G401 (cell line): ENCODE measurements around the gene APOO. TPM values are rescaled to one million over a fixed set of nuclear protein-coding genes. Genes with fewer than 3 reads are reported as not detected.

Source experiments
- DNase-seq: peaks from one replicate; pipeline ENCODE4 v3.0.0-alpha.2; 2015; ENCODE audit warnings: low spot score
- in situ Hi-C: cut with HindIII; loops from 2 replicates; pipeline ENCODE4 v1.10.0; 2016; ENCODE audit warnings: low sequenced_read_pairs, mixed read lengths
- total RNA-seq: library from RNA; depleted of rRNA; stranded (reverse); fragments of >200 nt; shearing (Covaris generic); gene quantifications from 2 replicates; pipeline ENCODE4 v1.2.3, GENCODE V29; 2014; rRNA removed

APOO gene
- 21.0 and 21.9 TPM in 2 replicates for total RNA-seq

DNA sequence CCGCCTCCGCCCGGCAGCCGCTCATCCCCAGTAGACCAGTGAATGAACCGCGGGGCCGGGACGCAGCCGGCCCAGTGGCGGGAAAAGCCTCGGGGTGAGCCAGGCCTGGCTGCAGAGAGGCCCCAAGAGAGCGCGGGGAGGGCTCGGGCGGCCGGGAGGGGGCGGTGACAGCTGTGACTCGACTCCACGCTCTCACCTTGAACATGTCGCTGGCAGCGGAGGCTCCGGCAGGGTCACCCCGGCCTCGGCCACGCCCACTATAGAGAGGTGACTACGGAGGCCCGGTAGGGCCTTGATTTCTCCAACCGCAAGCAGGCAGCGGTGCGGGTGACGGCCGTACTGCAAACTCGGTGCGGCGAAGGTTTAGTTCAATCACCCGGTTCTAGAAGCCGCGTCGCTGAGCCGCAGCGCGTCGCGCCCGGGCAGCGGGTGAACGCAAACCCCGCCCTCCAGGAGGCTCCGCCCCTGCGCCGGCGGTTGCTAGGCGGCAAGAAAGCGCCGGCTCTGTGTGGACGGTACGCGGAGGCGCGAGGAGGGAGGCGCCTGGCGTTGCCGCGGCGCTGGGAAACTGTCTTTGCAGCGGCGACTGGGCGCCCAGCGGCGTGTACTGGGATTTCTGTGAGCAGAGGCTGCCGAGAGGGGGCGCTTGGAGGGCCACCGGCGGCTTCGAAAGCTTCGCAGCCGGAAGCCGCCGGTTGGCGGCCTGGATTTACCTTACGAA, at the start of gene APOO, which contains the start of gene CXorf58:
Gene APOO, minus strand, starts transcription at position 441 of the 721 bp plus-strand sequence. Its CDS starts 236 bp downstream, at position 205.
Gene CXorf58, plus strand, starts transcription at position 509 of the 721 bp plus-strand sequence. CDS start 2,297 bp downstream, outside the sequence.
- peak; percentile 89 for DNase-seq
- in situ Hi-C loops = no loop called here

DNA sequence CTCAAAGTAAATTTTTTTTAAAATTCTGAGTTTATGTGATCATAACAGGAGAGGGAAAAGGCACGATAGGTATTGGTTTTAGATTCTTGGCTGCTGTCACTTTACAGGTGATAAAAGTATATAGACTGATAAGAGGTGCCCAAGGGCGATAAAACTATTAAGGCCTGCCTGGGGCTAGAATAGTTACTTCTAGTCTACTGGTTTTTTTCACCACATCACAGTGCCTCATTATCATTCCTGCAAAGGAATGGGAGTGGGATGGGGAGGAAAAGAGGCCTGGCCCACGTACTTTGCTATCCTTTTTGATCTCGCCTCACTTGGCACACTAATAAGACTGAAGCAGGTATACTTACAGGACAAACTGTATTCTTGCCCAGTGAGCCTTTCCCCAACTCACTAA, 46.7 kb upstream of the APOO start:
- in situ Hi-C loops = no loop called here
- DNase-seq = no peak

DNA sequence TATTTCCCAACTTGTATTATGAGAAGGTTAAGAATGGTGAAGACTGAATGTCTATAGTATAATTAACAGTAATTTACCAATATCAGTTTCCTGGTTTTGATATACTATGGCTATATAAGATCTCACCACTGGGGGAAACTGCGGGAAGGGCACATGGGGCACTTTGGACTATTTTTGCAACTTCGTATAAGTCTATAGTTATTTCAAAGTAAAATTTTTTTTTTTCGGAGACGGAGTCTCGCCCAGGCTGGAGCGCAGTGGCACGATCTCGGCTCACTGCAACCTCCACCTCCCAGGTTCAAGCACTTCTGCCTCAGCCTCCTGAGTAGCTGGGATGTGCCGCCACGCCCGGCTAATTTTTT, 46.2 kb upstream of the APOO start:
- no peak for DNase-seq

DNA sequence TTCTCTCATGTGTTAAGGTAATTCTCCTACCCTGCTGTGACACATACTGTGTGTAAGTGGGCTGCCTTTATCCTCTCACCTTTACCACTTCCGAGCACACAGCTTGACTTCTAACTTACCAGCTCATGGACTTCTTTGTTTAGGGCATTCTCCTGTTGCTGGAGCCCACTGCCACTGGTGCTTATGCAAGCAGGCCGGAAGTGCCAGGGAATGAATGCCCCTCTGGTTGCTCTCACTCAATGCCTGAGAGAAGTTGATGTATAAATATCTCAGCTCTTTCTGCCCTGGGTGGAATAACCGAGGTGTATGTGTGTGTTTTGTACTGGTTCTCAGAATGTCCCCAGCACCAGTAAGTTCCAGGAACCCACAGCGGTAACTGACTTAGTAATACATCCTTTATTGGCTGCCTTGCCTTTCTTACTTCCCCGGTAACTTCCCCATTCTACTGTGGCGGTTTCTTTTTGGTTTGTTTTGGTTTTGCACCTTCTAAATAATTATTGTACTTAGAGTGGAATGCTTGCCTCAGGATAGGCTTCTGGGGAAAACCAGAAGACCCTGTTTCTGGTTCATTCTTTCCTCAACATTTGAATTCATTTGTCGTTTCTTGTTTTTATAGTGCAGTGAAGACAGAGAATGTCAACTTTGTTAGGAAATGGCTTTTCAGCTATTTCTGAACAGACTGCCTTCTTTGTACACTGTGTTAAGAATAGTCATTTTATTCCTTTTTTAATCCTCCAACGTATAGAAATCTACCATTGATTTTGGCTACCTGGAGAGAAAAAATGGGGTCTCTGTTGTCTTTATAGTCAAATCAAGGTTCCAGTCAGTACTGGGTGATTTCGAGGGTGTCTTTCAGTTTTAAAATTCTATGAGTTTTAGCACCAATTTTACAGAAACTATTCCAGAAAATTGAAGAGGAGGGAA, 45.5 kb upstream of the APOO start:
- in situ Hi-C loops = no loop called here
- no peak for DNase-seq

More for the DNA sequence above, 46.2 kb upstream of the APOO start:
- in situ Hi-C loops = no loop called here

DNA sequence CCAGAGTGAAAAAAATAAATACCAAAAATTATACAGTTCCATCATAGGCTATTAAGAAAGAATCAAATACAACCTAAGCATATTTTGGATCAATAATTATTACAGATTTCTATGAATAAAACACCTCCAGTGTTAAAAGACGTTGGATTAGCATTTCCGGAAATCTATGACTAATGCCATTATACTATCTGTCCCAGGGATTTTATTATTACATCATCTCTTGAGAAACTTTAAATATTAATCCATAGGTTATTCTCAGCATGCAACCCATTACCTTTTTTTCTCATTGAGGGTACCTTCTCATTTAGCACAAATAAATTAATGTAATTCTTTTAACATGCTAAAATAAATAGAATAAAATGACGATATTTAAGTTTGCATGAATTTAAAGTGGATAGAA, 44.7 kb upstream of the APOO start:
- in situ Hi-C loops = no loop called here
- DNase-seq = no peak

- no peak for DNase-seq
- in situ Hi-C loops = no loop called here
Measured at GRCh38 chrX:23945206-23945605, 37.5 kb upstream of the APOO start.

- DNase-seq = no peak
- in situ Hi-C loops = no loop called here
Measured at GRCh38 chrX:23944234-23944633, 36.5 kb upstream of the APOO start.

DNA sequence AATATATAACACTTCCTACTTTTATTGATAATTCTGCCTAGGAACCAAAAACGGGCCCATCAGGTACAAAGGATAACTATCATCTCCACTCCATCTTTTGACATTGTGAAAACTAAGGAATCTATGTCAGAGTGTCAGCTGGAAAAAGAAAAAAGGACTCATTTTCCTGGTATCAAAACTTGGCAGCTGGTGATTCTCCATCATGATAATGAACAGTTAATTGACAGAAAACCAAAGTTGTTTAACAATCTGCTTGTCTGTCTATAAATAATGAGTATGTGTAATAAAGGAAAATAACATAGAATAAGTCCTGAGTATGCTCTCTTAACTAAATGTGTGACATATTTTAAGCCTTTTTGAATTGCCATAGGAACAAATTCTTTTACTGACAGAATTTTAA, 31.5 kb upstream of the APOO start:
- in situ Hi-C loops = no loop called here

GRCh38 chrX:23938690-23939089, 31.0 kb upstream of the APOO start:
- in situ Hi-C loops = no loop called here
- DNase-seq = no peak

More for the DNA sequence above, 31.5 kb upstream of the APOO start:
- no peak for DNase-seq

DNA sequence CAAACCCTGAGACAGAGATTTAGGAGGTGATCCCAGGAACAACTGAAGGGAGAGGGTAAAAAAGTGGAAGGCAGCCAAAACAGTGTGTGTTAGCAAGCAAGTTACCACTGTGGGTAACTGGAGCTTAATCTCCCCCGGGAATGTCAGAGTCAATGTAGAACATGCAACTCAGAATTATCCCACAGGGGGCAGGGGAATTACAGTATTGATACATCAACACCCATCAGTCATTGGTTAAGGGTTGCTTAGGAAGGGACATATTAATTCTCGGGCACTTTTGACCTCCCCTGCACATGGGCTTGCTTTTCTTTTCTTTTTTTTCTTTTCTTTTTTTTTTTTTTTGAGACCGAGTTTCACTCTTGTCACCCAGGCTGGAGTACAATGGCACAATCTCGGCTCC, 29.4 kb upstream of the APOO start:
- DNase-seq = no peak
- in situ Hi-C loops = no loop called here

- no peak for DNase-seq
- in situ Hi-C loops = no loop called here
Measured at GRCh38 chrX:23936180-23936579, 28.4 kb upstream of the APOO start.

- in situ Hi-C loops = no loop called here
- no peak for DNase-seq
Measured at GRCh38 chrX:23935106-23935505, 27.4 kb upstream of the APOO start.

- no peak for DNase-seq
Measured at GRCh38 chrX:23932046-23932445, 24.3 kb upstream of the APOO start.

GRCh38 chrX:23930894-23931604, 23.3 kb upstream of the APOO start:
- no peak for DNase-seq
- in situ Hi-C loops = no loop called here

More at GRCh38 chrX:23932046-23932445, 24.3 kb upstream of the APOO start:
- in situ Hi-C loops = no loop called here

DNA sequence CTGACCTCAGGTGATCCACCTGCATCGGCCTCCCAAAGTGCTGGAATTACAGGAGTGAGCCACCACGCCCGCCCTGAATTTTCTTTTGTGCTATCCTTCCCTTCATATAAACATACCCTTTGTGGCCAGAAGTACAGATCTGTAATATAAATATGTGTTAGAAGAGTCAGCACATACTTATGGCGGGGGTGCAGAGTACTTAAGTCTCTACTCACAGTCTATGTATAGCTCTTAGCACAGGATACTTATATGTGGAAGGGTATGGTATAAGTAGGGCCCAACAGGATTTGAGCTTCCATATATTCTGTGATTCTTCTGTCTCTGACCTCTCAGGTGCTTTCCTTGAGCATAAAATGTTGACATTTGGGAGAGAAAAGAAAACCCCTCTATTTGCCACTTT, 18.3 kb upstream of the APOO start:
- no peak for DNase-seq
- in situ Hi-C loops = no loop called here

DNA sequence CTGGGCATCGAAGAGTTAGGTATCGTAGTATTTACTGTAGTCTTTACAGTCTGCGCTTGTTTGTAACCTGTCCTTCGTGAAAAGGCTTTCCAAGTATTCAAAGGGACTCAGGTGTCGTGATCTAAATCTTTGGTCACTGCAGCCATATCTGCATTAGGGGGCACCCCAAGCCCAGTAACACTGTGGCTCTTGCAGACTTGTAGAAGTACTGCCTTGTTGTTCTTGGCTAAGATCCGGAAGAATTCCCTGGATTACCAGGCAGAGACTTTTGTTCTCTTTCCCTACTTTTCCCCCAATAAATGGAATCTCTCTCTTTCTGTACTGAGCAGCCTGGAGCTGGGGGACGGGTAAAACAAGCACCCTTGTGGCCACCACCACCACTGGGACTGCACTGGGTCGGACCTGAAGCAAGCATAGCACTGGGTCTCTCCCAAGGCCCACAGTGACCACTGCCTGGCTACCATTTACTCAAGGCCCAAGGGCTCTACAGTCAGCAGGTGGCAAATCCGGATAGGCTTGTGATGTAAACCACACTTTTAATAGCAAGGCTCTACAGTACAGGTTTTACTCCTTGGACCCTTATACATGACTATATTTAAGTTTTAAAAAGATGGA, 12.1 kb upstream of the APOO start:
- DNase-seq = no peak
- in situ Hi-C loops = no loop called here

- no peak for DNase-seq
- in situ Hi-C loops = no loop called here
Measured at GRCh38 chrX:23919148-23919547, 11.4 kb upstream of the APOO start.

DNA sequence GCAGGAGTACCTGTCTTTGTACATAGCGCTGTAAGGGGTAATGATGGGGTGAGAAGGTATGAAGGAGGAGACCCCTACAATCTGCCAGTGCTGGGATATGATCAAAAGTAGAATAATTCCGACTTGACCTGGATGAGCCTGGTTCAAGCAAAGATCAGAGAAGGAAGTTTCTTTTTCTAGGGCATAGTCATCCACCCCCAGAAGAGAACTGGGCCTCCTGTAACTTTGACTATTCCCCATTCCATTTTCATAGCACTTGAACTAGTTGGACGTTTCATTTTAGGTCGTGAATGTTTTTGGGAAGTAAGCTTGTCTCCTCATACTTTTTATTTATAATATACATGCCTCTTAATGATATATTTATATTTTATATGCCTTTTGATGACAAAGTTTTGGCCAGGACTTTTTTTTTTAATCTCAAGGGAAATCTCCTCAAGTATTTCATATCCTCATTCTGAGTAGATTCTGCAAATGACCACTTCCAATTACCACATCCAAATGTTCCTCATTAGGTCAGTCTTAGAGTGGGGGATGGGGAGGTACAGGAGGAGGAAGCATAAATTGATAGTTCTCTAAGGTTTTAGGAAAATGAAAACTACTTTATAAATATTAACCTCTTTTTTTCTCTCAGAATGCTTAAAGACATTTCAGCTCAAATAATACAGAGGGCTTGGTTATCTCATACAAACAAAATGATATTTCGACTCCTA, 3.5 kb upstream of the APOO start:
- in situ Hi-C loops = no loop called here

More for the DNA sequence above, 3.5 kb upstream of the APOO start:
- DNase-seq = no peak
